Liver (tissue), 9 donors: ENCODE data around the gene DIP2B. TPM values are rescaled to one million over a fixed set of nuclear protein-coding genes. Genes with fewer than 3 reads are reported as not detected.

Experiments used
- DNase-seq: peaks from one replicate; pipeline ENCODE4 v3.0.0-alpha.2; 2017; ENCODE audit warnings: low spot score
- H3K27ac ChIP-seq, 2 donors: one replicate each; pipeline ENCODE4 v1.7.0; 2013; ENCODE audit warnings: inconsistent platforms in 2 of 2, low read length in 2 of 2, control low read depth in 1 of 2, low read depth in 1 of 2, mild to moderate bottlenecking in 1 of 2
- H3K27me3 ChIP-seq, 4 donors: one replicate each; pipeline versions ENCODE4 v1.6.1 to v1.7.0; 2013; ENCODE audit warnings: low read length in 3 of 4, inconsistent platforms in 1 of 4, mild to moderate bottlenecking in 1 of 4, moderate library complexity in 1 of 4; ENCODE audit not compliant: control insufficient read depth in 4 of 4, insufficient read depth in 4 of 4
- H3K36me3 ChIP-seq, 4 donors: one replicate each; pipeline versions ENCODE4 v1.6.1 to v1.7.0; 2013; ENCODE audit warnings: low read length in 3 of 4, mild to moderate bottlenecking in 3 of 4, low read depth in 1 of 4, moderate library complexity in 1 of 4; ENCODE audit not compliant: control insufficient read depth in 4 of 4, insufficient read depth in 3 of 4
- H3K4me1 ChIP-seq, 4 donors: one replicate each; pipeline versions ENCODE4 v1.6.1 to v1.7.0; 2013; ENCODE audit warnings: low read length in 3 of 4, mild to moderate bottlenecking in 3 of 4, moderate library complexity in 1 of 4; ENCODE audit not compliant: control insufficient read depth in 4 of 4, insufficient read depth in 4 of 4
- H3K4me3 ChIP-seq, 3 donors: one replicate each; pipeline versions ENCODE4 v1.6.1 to v1.7.0; 2013; ENCODE audit warnings: low read length in 3 of 3, control low read depth in 1 of 3, low read depth in 1 of 3, mild to moderate bottlenecking in 1 of 3
- H3K9ac ChIP-seq, 2 donors: one replicate each; pipeline ENCODE4 v1.7.0; 2013; ENCODE audit warnings: low read length in 2 of 2, mild to moderate bottlenecking in 2 of 2, moderate library complexity in 2 of 2, control low read depth in 1 of 2, low read depth in 1 of 2
- H3K9me3 ChIP-seq, 4 donors: one replicate each; pipeline versions ENCODE4 v1.6.1 to v1.7.0; 2013; ENCODE audit warnings: low read length in 3 of 4; ENCODE audit not compliant: control insufficient read depth in 4 of 4
- EGR1 ChIP-seq, 2 donors: IDR thresholded peaks; 2 replicates each; pipeline ENCODE4 v1.6.1; 2016 to 2018; ENCODE audit warnings: antibody characterized with exemption in 2 of 2, low read depth in 2 of 2
- FOXA1 ChIP-seq: IDR thresholded peaks from 2 replicates; pipeline ENCODE4 v1.6.1; 2016; ENCODE audit warnings: antibody characterized with exemption
- FOXA2 ChIP-seq: IDR thresholded peaks from 2 replicates; pipeline ENCODE4 v1.6.1; 2016; ENCODE audit warnings: antibody characterized with exemption
- GABPA ChIP-seq, 2 donors: IDR thresholded peaks in 1 of 2; conservative IDR thresholded peaks in 1 of 2; 2 replicates each; pipeline ENCODE4 v1.6.1; 2016; ENCODE audit warnings: antibody characterized with exemption in 2 of 2, mild to moderate bottlenecking in 1 of 2, moderate library complexity in 1 of 2
- HNF4A ChIP-seq, 2 donors: conservative IDR thresholded peaks; 2 replicates each; pipeline ENCODE4 v1.6.1; 2016; ENCODE audit warnings: antibody characterized with exemption in 2 of 2, mild to moderate bottlenecking in 2 of 2
- HNF4G ChIP-seq: IDR thresholded peaks from 2 replicates; pipeline ENCODE4 v1.6.1; 2016; ENCODE audit warnings: antibody characterized with exemption
- JUND ChIP-seq, 2 donors: IDR thresholded peaks; 2 replicates each; pipeline ENCODE4 v1.6.1; 2016; ENCODE audit warnings: antibody characterized with exemption in 2 of 2
- NR2F2 ChIP-seq: IDR thresholded peaks from 2 replicates; pipeline ENCODE4 v1.6.1; 2016; ENCODE audit warnings: antibody characterized with exemption
- RAD21 ChIP-seq, 2 donors: IDR thresholded peaks; 2 replicates each; pipeline ENCODE4 v1.6.1; 2016; ENCODE audit warnings: antibody characterized with exemption in 2 of 2, mild to moderate bottlenecking in 2 of 2
- RXRA ChIP-seq, 2 donors: IDR thresholded peaks; 2 replicates each; pipeline ENCODE4 v1.6.1; 2017 to 2018; ENCODE audit warnings: antibody characterized with exemption in 2 of 2, mild to moderate bottlenecking in 1 of 2
- SP1 ChIP-seq: IDR thresholded peaks from 2 replicates; pipeline ENCODE4 v1.6.1; 2018; ENCODE audit warnings: antibody characterized with exemption, mild to moderate bottlenecking
- YY1 ChIP-seq: IDR thresholded peaks from 2 replicates; pipeline ENCODE4 v1.6.1; 2016; ENCODE audit warnings: antibody characterized with exemption, mild to moderate bottlenecking
- WGBS: extraction: QIAGEN DNeasy Blood & Tissue Kit; methylation state at CpG from one replicate; pipeline ENCODE4 v1.1.7; 2013; 5-methylcytosine and 5-hydroxymethylcytosine counted together
- polyA plus RNA-seq, 2 donors: library from polyadenylated mRNA; stranded (reverse) in 1 of 2; unstranded in 1 of 2; fragments of 200-250 nt in 1 of 2; fragments of >200 nt in 1 of 2; fragmentation: Nextera tagmentation in 1 of 2; extraction: Ambion mirVana in 1 of 2; gene quantifications; one replicate each; pipeline versions ENCODE4 v1.2.1 to v1.2.3, GENCODE V29; 2013 to 2015
- total RNA-seq, 2 donors: library from RNA; depleted of rRNA; stranded (reverse); fragments of >200 nt; gene quantifications; one replicate each; pipeline ENCODE4 v1.2.3, GENCODE V29; 2014
- TF ChIP-seq, protein P1 (sequence below): IDR thresholded peaks from 2 replicates; pipeline ENCODE4 v1.6.1; 2016; ENCODE audit warnings: antibody characterized with exemption
- TF ChIP-seq, protein P2 (sequence below): IDR thresholded peaks from 2 replicates; pipeline ENCODE4 v1.6.1; 2016; ENCODE audit warnings: antibody characterized with exemption, mild to moderate bottlenecking
- TF ChIP-seq, protein P3 (sequence below): fragments of 150-350 bp; IDR thresholded peaks from 2 replicates; pipeline ENCODE4 v1.5.1; 2017; ENCODE audit warnings: improper control_type of control experiment, low read depth, low read length; ENCODE audit not compliant: missing input control
- TF ChIP-seq, protein P4 (sequence below): IDR thresholded peaks from 2 replicates; pipeline ENCODE4 v1.6.1; 2016; ENCODE audit warnings: antibody characterized with exemption
- TF ChIP-seq, protein P5 (sequence below): IDR thresholded peaks from 2 replicates; pipeline ENCODE4 v1.6.1; 2016; ENCODE audit warnings: antibody characterized with exemption
- donor health status: healthy.
- donor health status: healthy.
- donor health status: healthy.
- donor health status: healthy.
- donor health status: healthy.

The DIP2B gene
- total and polyA plus RNA-seq, 4 donors: 4.8 to 30.7 (median 13.8) TPM

DNA sequence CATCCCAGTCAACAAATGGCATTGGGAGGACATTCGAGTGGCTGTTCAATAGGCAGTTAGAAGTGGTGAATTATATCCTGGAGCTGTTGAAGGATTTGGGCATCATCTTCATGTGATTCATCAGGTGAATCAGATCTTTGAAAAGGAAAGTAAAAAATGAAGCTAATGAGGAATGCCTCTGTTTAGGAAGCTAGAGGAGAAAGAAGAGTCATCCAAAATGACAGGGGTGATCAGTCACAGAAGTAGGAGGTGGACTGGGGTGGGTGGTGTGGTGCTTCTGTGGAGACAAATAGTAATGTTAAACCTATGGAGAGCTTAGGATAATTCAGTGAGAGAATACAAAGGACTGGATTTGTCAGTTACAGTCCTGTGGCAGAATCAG is 32.7 kb downstream of the DIP2B start:
- Histone ChIP-seq H3K4me3 (no peak overlapping the region), H3K9me3 (no peaks in the 10 kb centered on the region), H3K27me3 (no peaks in the 10 kb centered on the region), H3K36me3 (no peaks in the 10 kb centered on the region), H3K27ac (peak overlapping the region; percentile 53 to 85), H3K4me1 (peaks cover 3 to 38% (median 17%) of the 10 kb centered on the region in 4 donors), H3K9ac (no peak overlapping the region)
- no peak for DNase-seq
- WGBS: 88% methylated on average over 1 of the region's 1 CpG
- TF ChIP-seq HNF4A (conservative IDR thresholded peaks at IDR 0.05): no peak
- no peak for TF ChIP-seq RXRA (IDR thresholded peaks at IDR 0.05)
- TF ChIP-seq, protein P1, sequence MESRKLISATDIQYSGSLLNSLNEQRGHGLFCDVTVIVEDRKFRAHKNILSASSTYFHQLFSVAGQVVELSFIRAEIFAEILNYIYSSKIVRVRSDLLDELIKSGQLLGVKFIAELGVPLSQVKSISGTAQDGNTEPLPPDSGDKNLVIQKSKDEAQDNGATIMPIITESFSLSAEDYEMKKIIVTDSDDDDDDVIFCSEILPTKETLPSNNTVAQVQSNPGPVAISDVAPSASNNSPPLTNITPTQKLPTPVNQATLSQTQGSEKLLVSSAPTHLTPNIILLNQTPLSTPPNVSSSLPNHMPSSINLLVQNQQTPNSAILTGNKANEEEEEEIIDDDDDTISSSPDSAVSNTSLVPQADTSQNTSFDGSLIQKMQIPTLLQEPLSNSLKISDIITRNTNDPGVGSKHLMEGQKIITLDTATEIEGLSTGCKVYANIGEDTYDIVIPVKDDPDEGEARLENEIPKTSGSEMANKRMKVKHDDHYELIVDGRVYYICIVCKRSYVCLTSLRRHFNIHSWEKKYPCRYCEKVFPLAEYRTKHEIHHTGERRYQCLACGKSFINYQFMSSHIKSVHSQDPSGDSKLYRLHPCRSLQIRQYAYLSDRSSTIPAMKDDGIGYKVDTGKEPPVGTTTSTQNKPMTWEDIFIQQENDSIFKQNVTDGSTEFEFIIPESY: no peak
- TF ChIP-seq NR2F2: no peak
- no peak for TF ChIP-seq GABPA (IDR thresholded peaks at IDR 0.05 in 1 of 2, conservative IDR thresholded peaks at IDR 0.05 in 1 of 2)
- TF ChIP-seq YY1: no peak
- no peak for TF ChIP-seq JUND (IDR thresholded peaks at IDR 0.05)
- TF ChIP-seq, protein P2, sequence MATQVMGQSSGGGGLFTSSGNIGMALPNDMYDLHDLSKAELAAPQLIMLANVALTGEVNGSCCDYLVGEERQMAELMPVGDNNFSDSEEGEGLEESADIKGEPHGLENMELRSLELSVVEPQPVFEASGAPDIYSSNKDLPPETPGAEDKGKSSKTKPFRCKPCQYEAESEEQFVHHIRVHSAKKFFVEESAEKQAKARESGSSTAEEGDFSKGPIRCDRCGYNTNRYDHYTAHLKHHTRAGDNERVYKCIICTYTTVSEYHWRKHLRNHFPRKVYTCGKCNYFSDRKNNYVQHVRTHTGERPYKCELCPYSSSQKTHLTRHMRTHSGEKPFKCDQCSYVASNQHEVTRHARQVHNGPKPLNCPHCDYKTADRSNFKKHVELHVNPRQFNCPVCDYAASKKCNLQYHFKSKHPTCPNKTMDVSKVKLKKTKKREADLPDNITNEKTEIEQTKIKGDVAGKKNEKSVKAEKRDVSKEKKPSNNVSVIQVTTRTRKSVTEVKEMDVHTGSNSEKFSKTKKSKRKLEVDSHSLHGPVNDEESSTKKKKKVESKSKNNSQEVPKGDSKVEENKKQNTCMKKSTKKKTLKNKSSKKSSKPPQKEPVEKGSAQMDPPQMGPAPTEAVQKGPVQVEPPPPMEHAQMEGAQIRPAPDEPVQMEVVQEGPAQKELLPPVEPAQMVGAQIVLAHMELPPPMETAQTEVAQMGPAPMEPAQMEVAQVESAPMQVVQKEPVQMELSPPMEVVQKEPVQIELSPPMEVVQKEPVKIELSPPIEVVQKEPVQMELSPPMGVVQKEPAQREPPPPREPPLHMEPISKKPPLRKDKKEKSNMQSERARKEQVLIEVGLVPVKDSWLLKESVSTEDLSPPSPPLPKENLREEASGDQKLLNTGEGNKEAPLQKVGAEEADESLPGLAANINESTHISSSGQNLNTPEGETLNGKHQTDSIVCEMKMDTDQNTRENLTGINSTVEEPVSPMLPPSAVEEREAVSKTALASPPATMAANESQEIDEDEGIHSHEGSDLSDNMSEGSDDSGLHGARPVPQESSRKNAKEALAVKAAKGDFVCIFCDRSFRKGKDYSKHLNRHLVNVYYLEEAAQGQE: no peak
- TF ChIP-seq RAD21 (IDR thresholded peaks at IDR 0.05): no peak
- TF ChIP-seq, protein P3, sequence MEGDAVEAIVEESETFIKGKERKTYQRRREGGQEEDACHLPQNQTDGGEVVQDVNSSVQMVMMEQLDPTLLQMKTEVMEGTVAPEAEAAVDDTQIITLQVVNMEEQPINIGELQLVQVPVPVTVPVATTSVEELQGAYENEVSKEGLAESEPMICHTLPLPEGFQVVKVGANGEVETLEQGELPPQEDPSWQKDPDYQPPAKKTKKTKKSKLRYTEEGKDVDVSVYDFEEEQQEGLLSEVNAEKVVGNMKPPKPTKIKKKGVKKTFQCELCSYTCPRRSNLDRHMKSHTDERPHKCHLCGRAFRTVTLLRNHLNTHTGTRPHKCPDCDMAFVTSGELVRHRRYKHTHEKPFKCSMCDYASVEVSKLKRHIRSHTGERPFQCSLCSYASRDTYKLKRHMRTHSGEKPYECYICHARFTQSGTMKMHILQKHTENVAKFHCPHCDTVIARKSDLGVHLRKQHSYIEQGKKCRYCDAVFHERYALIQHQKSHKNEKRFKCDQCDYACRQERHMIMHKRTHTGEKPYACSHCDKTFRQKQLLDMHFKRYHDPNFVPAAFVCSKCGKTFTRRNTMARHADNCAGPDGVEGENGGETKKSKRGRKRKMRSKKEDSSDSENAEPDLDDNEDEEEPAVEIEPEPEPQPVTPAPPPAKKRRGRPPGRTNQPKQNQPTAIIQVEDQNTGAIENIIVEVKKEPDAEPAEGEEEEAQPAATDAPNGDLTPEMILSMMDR: no peak
- no peak for TF ChIP-seq SP1
- no peak for TF ChIP-seq FOXA2
- TF ChIP-seq, protein P4, sequence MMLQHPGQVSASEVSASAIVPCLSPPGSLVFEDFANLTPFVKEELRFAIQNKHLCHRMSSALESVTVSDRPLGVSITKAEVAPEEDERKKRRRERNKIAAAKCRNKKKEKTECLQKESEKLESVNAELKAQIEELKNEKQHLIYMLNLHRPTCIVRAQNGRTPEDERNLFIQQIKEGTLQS: no peak
- TF ChIP-seq FOXA1: no peak
- TF ChIP-seq EGR1 (IDR thresholded peaks at IDR 0.05; ENCODE audit: low read depth in 2 of 2): no peak

DNA sequence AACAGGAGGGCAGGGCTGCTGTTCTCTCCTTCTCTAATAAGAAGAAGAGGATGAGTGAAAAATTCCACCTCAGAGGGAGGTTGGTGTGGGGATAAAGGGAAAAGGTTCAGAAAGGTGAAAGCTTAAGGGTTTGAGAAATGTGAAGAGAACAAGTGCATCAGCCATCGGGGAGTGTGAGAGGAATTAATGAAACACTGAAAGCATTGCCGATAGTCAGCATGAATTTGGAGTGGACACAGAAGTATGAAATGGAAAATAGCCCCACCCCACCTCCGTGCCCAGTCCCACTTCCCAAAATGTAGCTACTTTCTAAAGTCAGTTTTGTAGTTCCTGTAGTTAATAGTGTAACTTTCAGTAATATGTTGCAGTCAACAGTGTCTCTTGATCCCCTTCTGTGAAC is 33.4 kb downstream of the DIP2B start:
- Histone ChIP-seq H3K27ac (peak overlapping the region; percentile 53 to 85), H3K9ac (no peak overlapping the region), H3K4me1 (peaks cover 5 to 35% (median 14%) of the 10 kb centered on the region in 4 donors), H3K4me3 (no peak overlapping the region), H3K27me3 (no peaks in the 10 kb centered on the region), H3K36me3 (no peaks in the 10 kb centered on the region), H3K9me3 (no peaks in the 10 kb centered on the region)
- TF ChIP-seq FOXA1 (no peak), HNF4G (no peak), RXRA (IDR thresholded peaks at IDR 0.05) (no peak), HNF4A (conservative IDR thresholded peaks at IDR 0.05) (no peak), FOXA2 (no peak), GABPA (IDR thresholded peaks at IDR 0.05 in 1 of 2, conservative IDR thresholded peaks at IDR 0.05 in 1 of 2) (no peak), YY1 (no peak), NR2F2 (no peak), SP1 (no peak), JUND (IDR thresholded peaks at IDR 0.05) (no peak)
- TF ChIP-seq, protein P5, sequence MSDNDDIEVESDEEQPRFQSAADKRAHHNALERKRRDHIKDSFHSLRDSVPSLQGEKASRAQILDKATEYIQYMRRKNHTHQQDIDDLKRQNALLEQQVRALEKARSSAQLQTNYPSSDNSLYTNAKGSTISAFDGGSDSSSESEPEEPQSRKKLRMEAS: no peak
- TF ChIP-seq, protein P1: no peak
- TF ChIP-seq, protein P4: no peak
- whole genome bisulfite sequencing: 65% methylated on average over 3 of the region's 3 CpGs
- DNase-seq: no peak
